NCI-H748 (cell line): Measurements from ENCODE around the gene PPP1R3F.

Experiments
- DNase-seq: peaks from one replicate; lab custom pipeline; 2025; ENCODE audit not compliant: unreplicated experiment; lab: John Stamatoyannopoulos, UW

Gene PPP1R3F

GRCh38 chrX:49269767-49270248 is at the start of gene PPP1R3F:
TSS of gene PPP1R3F (plus strand) at chrX:49269793. CDS start at chrX:49269870, 77 bp downstream.
- no peak for DNase-seq

GRCh38 chrX:49220100-49220499 is 49.5 kb upstream of the PPP1R3F start:
- no peak for DNase-seq

- no peak for DNase-seq
These were observed 47.7 kb upstream of the PPP1R3F start for GRCh38 chrX:49221868-49222267.

GRCh38 chrX:49225858-49226257 is 43.7 kb upstream of the PPP1R3F start:
- no peak for DNase-seq

GRCh38 chrX:49226946-49227345 is 42.6 kb upstream of the PPP1R3F start:
- no peak for DNase-seq

- DNase-seq, result no peak
These were observed 41.9 kb upstream of the PPP1R3F start for GRCh38 chrX:49227726-49228125.

GRCh38 chrX:49228185-49228584 is 41.4 kb upstream of the PPP1R3F start:
- DNase-seq, result no peak

- DNase-seq, result no peak
These were observed 38.9 kb upstream of the PPP1R3F start for GRCh38 chrX:49230500-49231232.

- no peak for DNase-seq
These were observed 38.1 kb upstream of the PPP1R3F start for GRCh38 chrX:49231333-49232000.

- no peak for DNase-seq
These were observed 37.1 kb upstream of the PPP1R3F start for GRCh38 chrX:49232525-49232924.

- no peak for DNase-seq
These were observed 36.4 kb upstream of the PPP1R3F start, which contains the start of gene CACNA1F for GRCh38 chrX:49233176-49233575. TSS of gene CACNA1F (minus strand) at chrX:49233340. CDS start at chrX:49233309, 31 bp downstream.

- no peak for DNase-seq
These were observed 35.6 kb upstream of the PPP1R3F start for GRCh38 chrX:49233887-49234555.

- DNase-seq, result no peak
These were observed 32.5 kb upstream of the PPP1R3F start for GRCh38 chrX:49237060-49237459.

- no peak for DNase-seq
These were observed 30.9 kb upstream of the PPP1R3F start for GRCh38 chrX:49238735-49239134.

GRCh38 chrX:49242545-49243066 is 27.0 kb upstream of the PPP1R3F start:
- DNase-seq, result no peak

- no peak for DNase-seq
These were observed 26.4 kb upstream of the PPP1R3F start for GRCh38 chrX:49243166-49243565.

- no peak for DNase-seq
These were observed 25.4 kb upstream of the PPP1R3F start for GRCh38 chrX:49244207-49244606.

- DNase-seq, result no peak
These were observed 23.1 kb upstream of the PPP1R3F start for GRCh38 chrX:49246541-49246940.

- no peak for DNase-seq
These were observed 22.2 kb upstream of the PPP1R3F start for GRCh38 chrX:49247346-49247745.

- DNase-seq, result no peak
These were observed 21.4 kb upstream of the PPP1R3F start for GRCh38 chrX:49247916-49248811.

GRCh38 chrX:49249071-49249470 is 20.5 kb upstream of the PPP1R3F start:
- DNase-seq, result no peak
